HG03442 (cell line): Measurements from ENCODE around the gene HES1.
A peak's percentile ranks its signal among the peaks of the same experiment; 100 is the strongest.
"Not testable (repeated sequence)": the region's sequence is repeated elsewhere in the genome, so short reads cannot be mapped to it uniquely, and the experiment has no call there.

ENCODE experiments used
- ATAC-seq: cut with Tn5 transposase; IDR thresholded peaks from one replicate; pipeline ENCODE4 v1.9.1; 2021; ENCODE audit warnings: mild to moderate bottlenecking, moderate library complexity; ENCODE audit not compliant: unreplicated experiment

HES1 gene, protein sequence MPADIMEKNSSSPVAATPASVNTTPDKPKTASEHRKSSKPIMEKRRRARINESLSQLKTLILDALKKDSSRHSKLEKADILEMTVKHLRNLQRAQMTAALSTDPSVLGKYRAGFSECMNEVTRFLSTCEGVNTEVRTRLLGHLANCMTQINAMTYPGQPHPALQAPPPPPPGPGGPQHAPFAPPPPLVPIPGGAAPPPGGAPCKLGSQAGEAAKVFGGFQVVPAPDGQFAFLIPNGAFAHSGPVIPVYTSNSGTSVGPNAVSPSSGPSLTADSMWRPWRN

DNA sequence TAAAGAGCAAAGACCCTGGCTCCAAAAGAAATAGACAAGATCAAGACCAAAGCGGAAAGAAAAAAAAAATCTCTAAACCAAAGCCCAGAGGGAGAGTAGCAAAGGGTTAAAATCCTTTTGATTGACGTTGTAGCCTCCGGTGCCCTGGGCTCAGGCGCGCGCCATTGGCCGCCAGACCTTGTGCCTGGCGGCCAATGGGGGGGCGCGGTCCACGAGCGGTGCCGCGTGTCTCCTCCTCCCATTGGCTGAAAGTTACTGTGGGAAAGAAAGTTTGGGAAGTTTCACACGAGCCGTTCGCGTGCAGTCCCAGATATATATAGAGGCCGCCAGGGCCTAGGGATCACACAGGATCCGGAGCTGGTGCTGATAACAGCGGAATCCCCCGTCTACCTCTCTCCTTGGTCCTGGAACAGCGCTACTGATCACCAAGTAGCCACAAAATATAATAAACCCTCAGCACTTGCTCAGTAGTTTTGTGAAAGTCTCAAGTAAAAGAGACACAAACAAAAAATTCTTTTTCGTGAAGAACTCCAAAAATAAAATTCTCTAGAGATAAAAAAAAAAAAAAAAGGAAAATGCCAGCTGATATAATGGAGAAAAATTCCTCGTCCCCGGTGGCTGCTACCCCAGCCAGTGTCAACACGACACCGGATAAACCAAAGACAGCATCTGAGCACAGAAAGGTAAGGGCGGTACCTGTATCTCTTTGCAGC lies at the start of gene HES1:
HES1 (plus strand) TSS at position 343 of the 713 bp plus-strand sequence; CDS start at position 576, 233 bp downstream.
- peak; percentile 17 for ATAC-seq

DNA sequence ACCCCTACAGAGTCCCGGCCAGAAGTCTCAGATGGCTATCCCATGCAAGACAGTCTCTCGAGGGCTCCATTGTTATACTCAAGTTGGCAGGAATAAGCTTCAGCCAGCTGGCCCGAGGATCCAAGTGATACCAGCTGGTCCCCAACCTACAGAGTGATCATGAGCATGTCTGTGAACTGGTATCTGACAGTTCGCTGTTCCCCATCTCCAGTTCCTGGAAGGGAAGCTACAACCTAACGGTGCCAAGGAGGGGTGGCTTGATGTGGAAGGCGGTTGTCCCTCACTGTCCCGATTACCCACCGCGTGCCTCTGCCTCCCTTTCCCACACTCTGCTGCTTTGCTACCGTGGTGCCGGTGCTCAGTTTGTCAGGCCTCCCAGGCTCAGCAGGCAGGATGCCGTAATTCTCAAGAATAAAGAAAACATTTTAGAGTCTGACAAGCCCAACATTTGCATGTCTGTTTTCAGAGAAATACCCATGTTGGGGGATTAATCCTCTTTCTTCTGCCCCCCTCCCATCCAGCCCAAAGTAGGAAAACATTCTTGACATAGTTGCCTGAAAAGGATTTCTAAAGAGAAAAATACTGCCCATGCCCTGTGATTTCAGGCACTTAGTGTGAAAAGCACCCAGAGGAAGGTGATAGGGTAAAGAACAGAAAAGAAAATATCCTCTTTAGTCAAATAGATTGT lies 49.4 kb upstream of the HES1 start:
- no peak for ATAC-seq

DNA sequence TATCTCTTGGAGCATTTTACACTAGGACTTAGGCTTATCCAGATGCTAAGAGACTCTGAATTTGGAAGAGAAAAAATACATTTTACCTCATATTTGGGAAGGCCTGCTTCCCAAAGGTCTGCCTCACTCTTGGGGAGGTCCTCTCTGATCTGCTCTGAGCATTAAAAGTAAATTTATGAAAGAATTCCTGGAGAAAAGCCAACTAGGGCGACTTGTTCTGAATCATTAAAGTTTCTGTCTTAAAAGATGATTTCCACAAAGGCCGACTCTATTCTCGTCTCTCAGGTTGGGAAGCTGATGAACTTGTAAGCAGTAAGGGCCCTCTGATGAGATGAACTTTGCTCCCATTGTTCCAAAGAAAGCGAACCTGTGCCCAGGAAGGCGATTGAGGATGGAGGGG lies 48.7 kb upstream of the HES1 start:
- no peak for ATAC-seq

DNA sequence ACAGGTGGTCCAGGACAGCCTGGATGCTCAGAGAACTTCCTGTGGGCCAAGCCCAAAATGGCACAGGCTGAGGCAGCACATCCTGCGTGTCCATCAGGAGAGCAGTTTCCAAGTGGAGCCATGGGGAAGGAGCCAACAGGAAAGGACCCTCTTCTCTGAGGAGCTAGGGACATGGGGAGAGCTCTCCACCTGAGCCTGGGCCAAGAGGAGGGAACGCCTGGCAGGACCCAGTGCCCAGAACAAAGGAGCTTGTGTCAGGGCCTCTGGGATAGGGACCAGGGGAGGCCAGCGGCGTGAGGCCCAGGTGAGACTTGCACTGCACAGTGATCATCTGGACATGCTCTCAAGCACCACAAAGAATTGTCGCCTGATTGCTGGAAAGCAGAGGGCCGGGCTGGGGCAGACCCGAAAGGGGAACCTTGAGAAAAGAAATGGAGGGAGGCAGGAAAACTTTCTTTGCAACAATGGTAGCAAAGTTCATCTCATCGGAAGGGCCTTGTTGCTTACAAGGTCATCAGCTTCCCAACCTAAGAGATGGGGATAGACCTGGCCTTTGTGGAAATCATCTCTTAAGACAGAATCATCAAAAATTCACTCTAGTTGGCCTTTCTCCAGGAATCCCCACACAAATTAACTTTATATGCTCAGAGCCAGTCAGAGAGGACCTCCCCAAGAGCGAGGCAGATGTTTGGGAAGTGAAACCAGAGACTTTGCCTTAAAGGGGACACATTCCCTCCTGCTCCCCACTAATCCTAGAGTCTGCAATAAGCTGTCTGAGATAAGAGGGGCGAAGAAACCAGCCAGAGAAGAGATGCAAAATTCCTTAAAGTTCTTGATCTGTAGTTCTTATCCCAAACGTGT lies 47.7 kb upstream of the HES1 start:
- no peak for ATAC-seq

DNA sequence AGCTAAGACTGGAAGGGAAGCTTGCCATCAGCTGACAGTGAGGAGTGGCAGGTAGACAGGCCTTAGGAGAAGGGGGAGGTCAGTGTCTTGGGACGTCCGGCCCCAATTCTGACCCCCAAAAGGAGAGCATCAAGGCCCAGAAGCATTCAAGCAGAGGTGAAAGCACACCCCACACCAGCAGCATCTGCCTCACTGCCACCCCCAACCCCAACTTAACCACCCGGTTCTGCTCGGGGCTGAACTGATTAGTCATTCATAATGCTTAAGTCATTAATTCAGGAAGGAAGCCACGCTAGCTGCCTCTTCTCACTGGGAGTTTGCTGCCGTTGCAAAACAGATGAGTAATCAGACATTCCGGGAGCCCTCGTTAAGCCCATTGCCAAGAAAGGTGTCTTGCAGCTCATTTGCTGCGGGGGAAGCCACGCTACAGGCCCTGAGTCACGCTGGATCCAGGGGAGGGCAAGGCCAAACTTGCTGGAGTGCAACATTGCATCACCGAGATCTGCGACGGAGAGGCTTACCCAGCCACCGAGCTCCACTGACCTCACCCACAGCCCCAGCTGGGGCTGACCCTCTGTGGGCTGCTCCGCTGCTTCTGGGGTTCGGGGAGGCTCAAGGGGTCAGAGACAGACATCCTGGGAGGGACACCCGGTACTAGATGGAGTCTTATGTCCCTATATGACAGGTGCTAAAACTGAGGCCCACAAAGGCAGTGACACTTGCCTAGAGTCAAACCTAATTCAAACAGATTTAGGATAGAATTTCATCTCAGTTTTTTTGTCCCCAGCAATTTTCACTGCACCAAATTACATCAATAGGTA lies 46.4 kb upstream of the HES1 start:
- peak; percentile 68 for ATAC-seq

DNA sequence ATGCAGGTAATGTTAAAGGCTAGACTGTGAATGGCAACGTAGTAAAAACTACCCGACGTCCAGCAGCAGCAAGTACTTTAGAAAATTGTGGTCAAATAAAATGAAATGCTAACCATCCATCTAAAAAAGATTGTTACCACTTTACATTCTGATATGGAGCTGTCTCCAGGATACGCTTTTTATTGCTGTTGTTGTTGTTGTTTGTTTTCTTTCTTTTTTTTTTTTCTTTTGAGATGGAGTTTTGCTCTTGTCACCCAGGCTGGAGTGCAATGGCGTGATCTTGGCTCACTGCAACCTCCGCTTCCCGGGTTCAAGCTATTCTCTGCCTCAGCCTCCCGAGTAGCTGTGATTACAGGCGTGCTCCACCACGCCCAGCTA lies 45.8 kb upstream of the HES1 start:
- not testable (repeated sequence) for ATAC-seq

DNA sequence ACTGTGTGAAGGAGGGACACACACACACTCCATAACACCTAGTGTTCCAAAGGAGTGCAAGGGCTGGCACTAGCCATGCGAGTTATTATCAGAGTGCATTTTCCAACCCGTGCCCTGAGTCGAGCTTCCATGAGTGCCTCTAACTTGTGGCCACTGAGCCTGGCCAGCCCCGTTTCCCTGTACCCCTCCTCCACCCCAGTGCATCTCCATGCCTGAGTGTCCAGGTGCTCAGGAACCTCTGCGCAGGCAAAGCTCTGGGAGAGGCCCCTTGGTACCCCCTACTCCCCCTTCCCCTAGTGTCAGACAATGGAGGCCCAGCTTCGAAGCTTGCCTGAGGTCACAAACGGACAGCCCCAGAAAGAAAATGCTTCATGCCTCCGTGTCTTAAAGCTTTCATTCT lies 45.2 kb upstream of the HES1 start:
- no peak for ATAC-seq

DNA sequence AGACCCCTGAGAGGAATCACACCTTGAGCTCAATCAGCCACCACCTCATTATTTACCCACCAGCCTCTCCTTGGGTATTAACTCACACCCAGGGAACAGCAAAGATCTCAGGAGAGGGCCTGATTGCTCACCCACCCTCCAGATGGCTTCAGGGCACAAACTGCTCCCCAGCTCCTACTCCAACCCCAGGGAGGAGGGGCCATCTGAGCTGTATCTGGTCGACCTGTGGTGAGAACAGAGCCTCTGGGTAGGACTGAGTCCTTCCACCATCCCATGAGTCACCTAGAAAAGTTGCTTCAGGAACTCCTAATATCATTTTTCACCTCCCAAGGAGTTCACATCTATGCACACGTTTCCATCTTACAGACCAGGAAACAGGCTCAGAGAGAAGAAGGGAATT lies 44.8 kb upstream of the HES1 start:
- ATAC-seq: no peak

DNA sequence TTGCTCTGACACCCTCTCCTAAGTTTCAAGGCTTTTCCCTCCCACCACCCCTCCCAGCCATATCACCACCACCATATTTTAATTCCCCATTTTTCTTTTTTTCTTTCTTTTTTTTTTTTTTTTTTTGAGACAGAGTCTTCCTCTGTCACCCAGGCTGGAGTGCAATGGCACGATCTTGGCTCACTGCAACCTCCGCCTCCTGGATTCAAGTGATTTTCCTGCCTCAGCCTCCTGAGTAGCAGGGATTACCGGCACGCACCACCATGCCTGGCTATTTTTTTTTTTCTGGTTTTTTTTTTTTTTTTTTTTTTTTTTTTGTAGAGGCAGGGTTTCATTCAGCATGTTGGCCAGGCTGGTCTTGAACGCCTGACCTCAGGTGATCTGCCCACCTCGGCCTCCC lies 44.1 kb upstream of the HES1 start:
- not testable (repeated sequence) for ATAC-seq

DNA sequence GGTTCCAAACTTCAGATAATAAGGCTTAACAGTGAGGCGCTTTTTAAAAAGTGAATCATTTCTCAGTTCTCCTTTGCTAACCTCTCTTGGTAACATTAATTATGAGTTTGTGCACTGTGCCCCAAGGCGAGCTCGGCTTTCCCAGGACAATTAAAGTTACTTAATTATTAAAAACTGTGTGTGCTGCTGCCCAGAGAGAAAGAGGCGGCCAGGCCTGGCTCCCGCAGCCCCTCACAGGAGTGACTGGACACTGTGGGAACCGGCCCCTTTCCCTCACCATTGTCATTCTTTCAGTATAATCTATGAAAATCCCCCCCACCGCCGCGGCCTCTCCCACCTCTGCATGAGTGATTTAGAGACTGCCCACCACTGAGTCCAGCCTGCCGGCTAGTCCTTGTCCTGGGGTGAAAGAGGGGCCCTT lies 43.1 kb upstream of the HES1 start:
- no peak for ATAC-seq

DNA sequence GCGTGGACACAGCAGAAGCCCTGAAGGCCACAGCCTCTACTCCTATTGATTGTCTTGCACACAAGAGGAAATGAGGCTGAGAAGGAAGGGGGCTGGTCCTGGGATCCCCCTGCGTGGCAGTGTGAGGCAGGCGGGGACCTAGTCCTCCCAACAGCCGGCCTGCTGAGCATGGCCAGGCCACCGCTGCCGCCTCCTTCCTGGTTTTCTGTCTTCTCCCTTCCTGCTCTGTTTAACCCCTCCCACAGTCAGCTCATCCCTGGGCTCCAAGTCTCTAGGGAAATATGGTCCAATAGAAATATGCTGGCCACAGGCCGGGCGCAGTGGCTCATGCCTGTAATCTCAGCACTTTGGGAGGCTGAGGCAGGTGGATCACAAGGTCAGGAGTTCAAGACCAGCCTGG lies 42.1 kb upstream of the HES1 start:
- no peak for ATAC-seq

DNA sequence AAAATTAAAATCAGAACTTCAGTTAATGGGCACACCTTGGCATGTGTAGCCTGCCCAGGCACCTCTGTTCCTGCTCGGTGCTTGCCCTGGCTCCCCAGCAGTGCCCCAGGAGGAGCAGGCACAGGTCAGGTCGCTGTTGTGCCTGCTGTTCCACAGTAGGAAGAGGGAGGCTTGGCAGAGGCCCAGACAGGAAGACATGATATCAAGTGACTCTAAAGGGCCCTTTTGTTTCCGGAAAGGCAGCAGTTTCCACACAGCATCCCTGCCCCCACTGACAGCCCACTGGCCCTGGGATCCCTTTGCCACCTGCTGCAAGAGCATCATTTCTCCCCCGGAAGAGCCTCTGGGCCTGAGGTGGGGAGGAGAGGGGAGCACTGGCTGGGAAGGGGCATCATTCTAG lies 40.5 kb upstream of the HES1 start:
- ATAC-seq: no peak

DNA sequence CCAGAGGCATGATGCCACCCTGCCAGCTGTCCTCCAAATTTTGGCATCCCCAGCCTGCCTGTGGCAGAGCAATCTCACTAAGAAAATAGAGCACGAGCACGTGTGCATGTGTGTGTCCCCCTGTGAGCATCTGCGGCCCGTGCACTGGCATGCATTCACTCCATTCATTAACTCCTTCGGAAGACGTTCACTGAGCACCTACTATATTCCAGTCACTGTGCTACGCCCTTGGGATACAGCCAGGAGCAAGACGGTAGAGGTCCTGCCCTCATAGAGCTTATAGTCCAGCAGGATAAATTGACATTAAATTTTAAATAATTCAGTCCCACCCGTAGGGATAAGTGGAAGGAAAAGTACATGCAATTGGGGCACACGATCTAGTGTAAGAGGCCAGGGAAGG lies 40.0 kb upstream of the HES1 start:
- no peak for ATAC-seq

DNA sequence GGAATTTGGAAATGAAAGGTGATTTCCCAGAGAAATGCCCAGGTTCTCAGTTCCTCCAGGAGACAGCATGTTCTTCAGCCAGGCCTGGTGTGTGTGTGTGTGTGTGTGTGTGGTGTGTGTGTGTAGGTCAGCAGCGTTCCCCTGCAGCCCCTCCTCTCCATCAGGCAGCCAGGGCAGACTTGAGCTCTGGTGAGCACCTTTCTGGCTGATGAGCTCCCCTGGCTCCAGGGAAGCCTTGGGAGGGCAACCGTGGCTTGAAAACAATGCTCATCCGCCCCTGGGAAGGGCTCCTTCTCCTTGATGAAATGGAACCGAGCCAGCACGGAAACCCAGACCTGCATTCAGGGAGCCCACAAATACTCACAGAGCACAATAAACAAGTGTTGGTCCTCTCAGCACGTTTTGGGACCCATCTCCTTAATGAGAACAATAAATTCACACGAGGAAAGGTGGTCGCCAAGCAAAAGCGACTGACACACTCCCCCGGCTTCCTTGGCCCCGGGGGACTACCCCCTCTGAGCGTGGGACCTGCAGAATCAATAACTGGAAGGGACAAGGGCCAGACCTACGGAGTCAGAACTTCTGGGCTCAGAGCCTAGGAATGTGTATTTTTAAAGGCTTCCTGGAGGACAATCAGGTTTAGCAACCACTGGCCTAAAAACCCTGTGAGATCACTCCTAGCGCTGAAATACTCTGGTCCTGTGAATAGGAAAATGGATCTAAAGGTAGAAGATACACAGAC lies 38.6 kb upstream of the HES1 start:
- no peak for ATAC-seq

DNA sequence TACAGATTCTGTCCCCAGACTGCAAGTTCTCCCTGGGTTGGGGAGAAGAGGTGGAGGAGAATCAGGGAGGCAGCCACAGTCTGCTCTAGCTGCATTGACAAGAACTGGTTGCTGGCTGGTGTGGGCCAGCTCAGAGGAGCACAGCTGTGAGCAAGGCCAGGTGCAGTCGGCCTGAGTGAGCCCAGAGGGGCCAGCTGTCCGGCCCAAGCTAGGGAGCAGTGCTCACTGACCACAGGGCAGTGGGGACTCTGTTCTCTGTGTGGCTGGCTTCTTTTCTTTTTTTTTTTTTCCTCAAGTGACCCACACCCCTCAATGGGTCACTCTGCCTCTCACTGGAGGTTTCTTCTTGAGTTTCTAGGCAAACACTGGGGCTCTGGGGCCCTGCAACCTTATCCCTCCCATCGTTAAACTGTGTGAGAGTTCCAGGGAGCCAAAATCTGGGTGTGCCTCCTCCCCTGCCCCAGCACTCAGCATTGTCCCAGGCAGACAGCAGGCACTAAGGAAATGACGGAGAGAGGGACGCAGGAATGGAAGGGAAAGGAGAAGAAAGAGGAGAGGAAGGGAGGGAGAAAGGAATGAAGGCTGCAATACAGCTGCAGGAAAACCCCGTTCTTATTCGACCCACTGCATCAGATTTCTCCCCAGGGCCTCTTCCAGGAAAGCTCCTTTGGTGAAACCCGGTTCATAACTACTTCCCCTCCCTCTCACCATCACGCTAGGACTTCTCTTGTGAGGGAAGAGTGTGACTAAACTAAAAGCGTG lies 37.7 kb upstream of the HES1 start:
- ATAC-seq: no peak

DNA sequence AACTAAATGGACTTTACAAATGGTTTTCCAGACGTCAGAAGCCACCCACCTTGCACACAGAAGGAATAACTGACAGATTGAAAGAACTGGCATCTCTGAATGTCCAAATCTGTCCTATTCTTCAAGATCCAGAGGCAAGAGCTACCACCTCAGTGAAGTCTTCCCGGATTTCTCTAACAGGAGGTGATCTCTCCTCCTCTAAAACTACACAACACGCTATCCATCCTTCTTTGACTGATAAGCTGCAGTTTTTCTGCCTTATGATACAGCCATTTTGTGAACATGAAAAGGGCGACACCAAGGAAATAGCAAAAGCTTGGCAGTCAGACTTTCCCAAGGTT lies 37.1 kb upstream of the HES1 start:
- ATAC-seq: no peak

DNA sequence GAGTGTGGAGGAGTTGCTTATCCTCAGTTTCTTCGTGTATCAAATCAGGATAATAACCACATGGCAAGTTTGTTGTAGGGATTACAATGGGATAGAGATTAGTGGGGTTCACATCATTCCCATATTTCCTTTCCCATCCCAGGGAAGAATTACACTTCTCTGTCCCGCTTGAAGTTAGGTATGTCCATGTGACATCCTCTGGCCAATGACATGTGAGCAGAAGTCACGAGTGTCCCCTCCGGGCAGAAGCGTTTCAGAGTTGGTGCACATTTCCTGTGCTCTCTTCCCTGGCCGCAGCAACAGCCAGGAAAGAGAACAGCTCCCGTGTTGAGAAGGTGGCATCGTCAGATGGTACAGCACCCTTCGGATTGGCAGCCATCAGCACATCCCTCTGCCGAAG lies 36.7 kb upstream of the HES1 start:
- ATAC-seq: no peak

DNA sequence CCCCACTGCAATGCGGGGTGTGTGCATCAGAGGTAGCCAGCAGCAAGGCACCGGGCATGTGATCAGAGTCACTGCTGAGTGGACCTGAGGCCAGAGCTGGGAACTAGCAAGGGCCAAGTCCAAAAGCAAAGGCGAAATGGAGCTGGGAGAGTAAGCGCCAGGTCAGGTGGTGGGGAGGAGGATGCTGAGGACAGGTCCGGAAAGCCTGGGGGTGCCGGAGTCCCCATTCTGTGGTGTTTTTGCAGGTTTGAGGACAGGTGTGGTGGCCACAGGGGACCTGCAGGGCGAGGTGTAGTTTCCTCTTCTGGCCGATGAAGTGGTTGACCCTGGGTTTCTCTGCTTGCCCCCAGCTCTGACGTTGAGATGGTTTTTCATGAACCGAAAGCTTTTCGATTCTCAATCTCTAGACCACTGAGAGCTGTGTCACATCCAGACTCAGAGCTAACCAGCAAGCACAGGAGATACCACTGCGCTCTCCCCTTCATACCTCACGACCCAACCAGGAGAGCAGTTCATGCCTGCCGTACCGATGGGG lies 35.0 kb upstream of the HES1 start:
- ATAC-seq: peak; percentile 75
